WTC11 (cell line): ENCODE data around the gene UQCRC2. TPM values are rescaled to one million over a fixed set of nuclear protein-coding genes. Genes with fewer than 3 reads are reported as not detected.

Source experiments
- ATAC-seq: fragments of 200-7000 bp; cut with Tn5 transposase; 2 replicates; pipeline ENCODE4 v1.10.0; 2021; ENCODE audit warnings: mild to moderate bottlenecking, moderate library complexity
- CTCF ChIA-PET: fragments of 300-600 bp; sonication (Branson Sonifier 250); formaldehyde crosslinking; loops from one replicate; lab custom pipeline; 2021; ENCODE audit warnings: antibody characterized with exemption; lab: Charles Lee
- POLR2A ChIA-PET: fragments of 350-600 bp; sonication (Branson Sonifier 250); formaldehyde crosslinking; loops from one replicate; lab custom pipeline; 2021; ENCODE audit warnings: antibody characterized with exemption; lab: Charles Lee
- DNase-seq: peaks from one replicate; pipeline ENCODE4 v3.0.0; 2021; ENCODE audit warnings: low spot score
- H3K27ac Mint-ChIP-seq: 2 replicates; pipeline ENCODE4 v1.8.0; 2021; ENCODE audit warnings: mixed read lengths
- H3K27me3 Mint-ChIP-seq: 2 replicates; pipeline ENCODE4 v1.8.0; 2021; ENCODE audit warnings: low read depth, mild to moderate bottlenecking, moderate library complexity, mixed read lengths
- H3K36me3 Mint-ChIP-seq: 2 replicates; pipeline ENCODE4 v1.8.0; 2021; ENCODE audit warnings: mixed read lengths
- H3K4me1 Mint-ChIP-seq: 2 replicates; pipeline ENCODE4 v1.8.0; 2022; ENCODE audit warnings: mixed read lengths
- H3K4me3 Mint-ChIP-seq: 2 replicates; pipeline ENCODE4 v1.8.0; 2021; ENCODE audit warnings: mild to moderate bottlenecking, moderate library complexity, mixed read lengths
- H3K9me3 Mint-ChIP-seq: 2 replicates; pipeline ENCODE4 v1.8.0; 2021; ENCODE audit warnings: mixed read lengths
- AR ChIP-seq: fragments of 250-450 bp; sonication (Bioruptor Pico); IDR thresholded peaks from 2 replicates; pipeline ENCODE4 v1.9.0; 2021; ENCODE audit warnings: mild to moderate bottlenecking
- ATF2 ChIP-seq: sonication (generic); formaldehyde crosslinking; IDR thresholded peaks from 2 replicates; pipeline ENCODE4 v1.8.1; 2022; ENCODE audit warnings: low read depth, missing genetic modification reagents, borderline replicate concordance
- ESRRA ChIP-seq: sonication (generic); formaldehyde crosslinking; IDR thresholded peaks from 2 replicates; pipeline ENCODE4 v1.8.1; 2022; ENCODE audit warnings: mild to moderate bottlenecking, missing genetic modification reagents, borderline replicate concordance
- FOXP1 ChIP-seq: sonication (generic); formaldehyde crosslinking; IDR thresholded peaks from 2 replicates; pipeline ENCODE4 v1.8.0; 2022; ENCODE audit warnings: missing genetic modification reagents, mild to moderate bottlenecking, moderate library complexity, borderline replicate concordance
- GABPB1 ChIP-seq: sonication (generic); formaldehyde crosslinking; IDR thresholded peaks from 2 replicates; pipeline ENCODE4 v1.8.1; 2023; ENCODE audit warnings: mild to moderate bottlenecking, missing genetic modification reagents
- KAT7 ChIP-seq: sonication (generic); formaldehyde crosslinking; IDR thresholded peaks from 2 replicates; pipeline ENCODE4 v1.8.1; 2023; ENCODE audit warnings: missing genetic modification reagents, mild to moderate bottlenecking, borderline replicate concordance
- NR1H2 ChIP-seq: sonication (generic); formaldehyde crosslinking; IDR thresholded peaks from 2 replicates; pipeline ENCODE4 v1.9.0; 2021; ENCODE audit warnings: mild to moderate bottlenecking, moderate library complexity, missing genetic modification reagents
- NR3C1 ChIP-seq: sonication (generic); formaldehyde crosslinking; conservative IDR thresholded peaks from 2 replicates; pipeline ENCODE4 v1.8.1; 2023; ENCODE audit warnings: low read depth, mild to moderate bottlenecking, missing genetic modification reagents
- OVOL2 ChIP-seq: fragments of 250-450 bp; sonication (Bioruptor Pico); IDR thresholded peaks from 2 replicates; pipeline ENCODE4 v1.9.0; 2021; ENCODE audit warnings: mild to moderate bottlenecking, borderline replicate concordance
- SMAD4 ChIP-seq: sonication (generic); formaldehyde crosslinking; IDR thresholded peaks from 2 replicates; pipeline ENCODE4 v1.8.0; 2022; ENCODE audit warnings: mild to moderate bottlenecking, missing genetic modification reagents
- STAT6 ChIP-seq: sonication (generic); formaldehyde crosslinking; conservative IDR thresholded peaks from 2 replicates; pipeline ENCODE4 v1.8.1; 2023; ENCODE audit warnings: mild to moderate bottlenecking, low read depth, missing genetic modification reagents, moderate library complexity
- TEAD4 ChIP-seq: sonication (generic); formaldehyde crosslinking; IDR thresholded peaks from 2 replicates; pipeline ENCODE4 v1.8.0; 2022; ENCODE audit warnings: mild to moderate bottlenecking, missing genetic modification reagents
- USF1 ChIP-seq: sonication (generic); formaldehyde crosslinking; IDR thresholded peaks from 2 replicates; pipeline ENCODE4 v1.8.0; 2022; ENCODE audit warnings: mild to moderate bottlenecking, missing genetic modification reagents
- ZBTB21 ChIP-seq: sonication (generic); formaldehyde crosslinking; IDR thresholded peaks from 2 replicates; pipeline ENCODE4 v1.8.1; 2023; ENCODE audit warnings: mild to moderate bottlenecking, missing genetic modification reagents, borderline replicate concordance
- ZNF263 ChIP-seq: sonication (generic); formaldehyde crosslinking; IDR thresholded peaks from 2 replicates; pipeline ENCODE4 v1.8.1; 2022; ENCODE audit warnings: low read depth, mild to moderate bottlenecking, moderate library complexity, missing genetic modification reagents
- ZNF281 ChIP-seq: sonication (generic); formaldehyde crosslinking; IDR thresholded peaks from 2 replicates; pipeline ENCODE4 v1.8.0; 2023; ENCODE audit warnings: mild to moderate bottlenecking, missing genetic modification reagents
- ZNF396 ChIP-seq: fragments of 250-450 bp; sonication (Bioruptor Pico); IDR thresholded peaks from 2 replicates; pipeline ENCODE4 v1.8.0; 2021; ENCODE audit warnings: mild to moderate bottlenecking, moderate library complexity, borderline replicate concordance
- ZNF425 ChIP-seq: fragments of 250-450 bp; sonication (Bioruptor Pico); conservative IDR thresholded peaks from 2 replicates; pipeline ENCODE4 v1.9.0; 2021; ENCODE audit warnings: mild to moderate bottlenecking
- total RNA-seq: library from RNA; stranded (reverse); gene quantifications from 3 replicates; pipeline ENCODE4 v1.2.3, GENCODE V29; 2021

Gene UQCRC2
- total RNA-seq, 1 experiment from 2014 or later, result 197 TPM

GRCh38 chr16:22010902-22011301 lies 57.7 kb downstream of the UQCRC2 start:
- Mint-ChIP-seq H3K9me3 (no peaks in the 10 kb centered on the region), H3K27me3 (peaks cover 13% of the 10 kb centered on the region), H3K4me3 (no peak overlapping the region), H3K36me3 (no peaks in the 10 kb centered on the region), H3K27ac (no peak overlapping the region), H3K4me1 (peaks cover 12% of the 10 kb centered on the region)
- TF ChIP-seq GABPB1 (CRISPR knock-in tag) (no peak), FOXP1 (CRISPR knock-in tag) (no peak), NR1H2 (CRISPR knock-in tag) (no peak), ESRRA (CRISPR knock-in tag) (no peak), ZNF425 (CRISPR knock-in tag) (no peak), OVOL2 (no peak), TEAD4 (CRISPR knock-in tag) (no peak), ZNF396 (CRISPR knock-in tag) (no peak), SMAD4 (CRISPR knock-in tag) (no peak), AR (CRISPR knock-in tag) (no peak), ZNF281 (no peak), ZNF263 (CRISPR knock-in tag) (no peak), NR3C1 (CRISPR knock-in tag) (no peak)
- POLR2A ChIA-PET, result no interaction called here
- DNase-seq, result no peak
- CTCF ChIA-PET, result interaction anchor here (0.7 to 1.9 kb wide), 3 partner anchors 62 to 178 kb away, joined by 3 to 10 read pairs (median 8); no protein-coding TSS in a partner anchor
- no peak for ATAC-seq

GRCh38 chr16:22012241-22012640 lies 59.1 kb downstream of the UQCRC2 start:
- no peak overlapping the region for H3K4me3 Mint-ChIP-seq
- POLR2A ChIA-PET, result interaction anchor here (0.5 to 0.6 kb wide), 2 partner anchors 12 to 44 kb away, joined by 4 to 6 read pairs; no protein-coding TSS in a partner anchor
- TF ChIP-seq ZBTB21 (CRISPR knock-in tag) (no peak), ATF2 (no peak), STAT6 (no peak), OVOL2 (no peak), GABPB1 (CRISPR knock-in tag) (no peak), USF1 (CRISPR knock-in tag) (no peak), KAT7 (CRISPR knock-in tag) (no peak)

More at GRCh38 chr16:22012241-22012640, 59.1 kb downstream of the UQCRC2 start:
- Mint-ChIP-seq H3K27ac (no peak overlapping the region), H3K27me3 (peaks cover 2% of the 10 kb centered on the region), H3K36me3 (no peaks in the 10 kb centered on the region), H3K4me1 (peaks cover 4% of the 10 kb centered on the region), H3K9me3 (no peaks in the 10 kb centered on the region)
- DNase-seq (no peak), ATAC-seq (no peak)
- CTCF ChIA-PET, result interaction anchor here (0.6 to 1.9 kb wide), 4 partner anchors 43 to 177 kb away, joined by 3 to 10 read pairs (median 6); no protein-coding TSS in a partner anchor
